Hippocampal formation (tissue), 2 donors: ENCODE results near the gene POTEB3.
"Not testable (repeated sequence)": the region's sequence is repeated elsewhere in the genome, so short reads cannot be mapped to it uniquely, and the experiment has no call there.

ENCODE experiments used
- DNase-seq, 2 donors: peaks; one replicate each; lab custom pipeline; 2025; lab: John Stamatoyannopoulos, UW

POTEB3 gene

GRCh38 chr15:21440399-21440798 lies at the start of gene POTEB3:
Gene POTEB3, minus strand, starts transcription at chr15:21440499. Its CDS starts 488 bp downstream, at chr15:21440011.
- not testable (repeated sequence) for DNase-seq

GRCh38 chr15:21453683-21454082 lies 13.4 kb upstream of the POTEB3 start:
- DNase-seq = not testable (repeated sequence)

- DNase-seq = not testable (repeated sequence)
These were observed 11.7 kb upstream of the POTEB3 start for GRCh38 chr15:21451920-21452563.

GRCh38 chr15:21451487-21451886 lies 11.2 kb upstream of the POTEB3 start:
- DNase-seq = not testable (repeated sequence)

GRCh38 chr15:21407366-21407765 lies 32.9 kb downstream of the POTEB3 start:
- DNase-seq = not testable (repeated sequence)

GRCh38 chr15:21401531-21401930 lies 38.8 kb downstream of the POTEB3 start:
- not testable (repeated sequence) for DNase-seq

- not testable (repeated sequence) for DNase-seq
These were observed 41.2 kb downstream of the POTEB3 start for GRCh38 chr15:21399111-21399510.

- not testable (repeated sequence) for DNase-seq
These were observed 41.8 kb downstream of the POTEB3 start for GRCh38 chr15:21398511-21398910.

GRCh38 chr15:21397656-21398055 lies 42.6 kb downstream of the POTEB3 start:
- DNase-seq = not testable (repeated sequence)

GRCh38 chr15:21397186-21397585 lies 43.1 kb downstream of the POTEB3 start:
- DNase-seq = not testable (repeated sequence)

GRCh38 chr15:21385961-21386360 lies 54.3 kb downstream of the POTEB3 start:
- not testable (repeated sequence) for DNase-seq

GRCh38 chr15:21383866-21384485 lies 56.3 kb downstream of the POTEB3 start:
- not testable (repeated sequence) for DNase-seq

- DNase-seq = not testable (repeated sequence)
These were observed 66.6 kb downstream of the POTEB3 start for GRCh38 chr15:21373682-21374081.

- not testable (repeated sequence) for DNase-seq
These were observed 71.1 kb downstream of the POTEB3 start for GRCh38 chr15:21369177-21369576.

GRCh38 chr15:21368625-21369024 lies 71.7 kb downstream of the POTEB3 start:
- DNase-seq = not testable (repeated sequence)
